ENCODE results near the gene ZYG11A. TPM values are rescaled to one million over a fixed set of nuclear protein-coding genes. Genes with fewer than 3 reads are reported as not detected.

Gene ZYG11A
- total RNA-seq, 4 donors from 2014 or later, result not detected

DNA sequence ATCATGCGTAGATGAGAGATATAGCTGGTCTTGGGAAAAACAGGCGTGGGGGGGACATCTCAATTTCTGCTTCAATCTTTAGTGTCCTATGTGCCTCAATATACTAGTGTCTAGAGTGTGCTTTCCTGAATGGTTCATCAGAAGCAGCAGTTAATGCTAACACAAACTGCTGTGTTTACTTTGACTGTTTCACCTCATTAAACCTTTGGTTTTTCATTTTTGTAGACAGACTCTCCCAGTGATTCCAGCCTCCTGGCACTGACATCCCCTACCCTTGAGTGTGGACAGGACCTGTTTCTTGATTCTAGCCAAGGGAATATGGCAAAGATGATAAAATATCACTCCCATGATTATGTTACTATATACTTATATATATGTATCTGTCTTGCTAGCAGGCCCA, 37.6 kb downstream of the ZYG11A start:
- H3K4me3 ChIP-seq, result no peak overlapping the region
- DNase-seq, result no peak
- no peaks in the 10 kb centered on the region for H3K4me1 ChIP-seq
- no peaks in the 10 kb centered on the region for H3K36me3 ChIP-seq
- no peak for TF ChIP-seq POLR2A (IDR thresholded peaks at IDR 0.05)
- TF ChIP-seq, protein P1, sequence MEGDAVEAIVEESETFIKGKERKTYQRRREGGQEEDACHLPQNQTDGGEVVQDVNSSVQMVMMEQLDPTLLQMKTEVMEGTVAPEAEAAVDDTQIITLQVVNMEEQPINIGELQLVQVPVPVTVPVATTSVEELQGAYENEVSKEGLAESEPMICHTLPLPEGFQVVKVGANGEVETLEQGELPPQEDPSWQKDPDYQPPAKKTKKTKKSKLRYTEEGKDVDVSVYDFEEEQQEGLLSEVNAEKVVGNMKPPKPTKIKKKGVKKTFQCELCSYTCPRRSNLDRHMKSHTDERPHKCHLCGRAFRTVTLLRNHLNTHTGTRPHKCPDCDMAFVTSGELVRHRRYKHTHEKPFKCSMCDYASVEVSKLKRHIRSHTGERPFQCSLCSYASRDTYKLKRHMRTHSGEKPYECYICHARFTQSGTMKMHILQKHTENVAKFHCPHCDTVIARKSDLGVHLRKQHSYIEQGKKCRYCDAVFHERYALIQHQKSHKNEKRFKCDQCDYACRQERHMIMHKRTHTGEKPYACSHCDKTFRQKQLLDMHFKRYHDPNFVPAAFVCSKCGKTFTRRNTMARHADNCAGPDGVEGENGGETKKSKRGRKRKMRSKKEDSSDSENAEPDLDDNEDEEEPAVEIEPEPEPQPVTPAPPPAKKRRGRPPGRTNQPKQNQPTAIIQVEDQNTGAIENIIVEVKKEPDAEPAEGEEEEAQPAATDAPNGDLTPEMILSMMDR (IDR thresholded peaks at IDR 0.05), result no peak
- H3K27me3 ChIP-seq, result no peaks in the 10 kb centered on the region
- H3K27ac ChIP-seq, result no peak overlapping the region
- H3K9me3 ChIP-seq, result no peaks in the 10 kb centered on the region

DNA sequence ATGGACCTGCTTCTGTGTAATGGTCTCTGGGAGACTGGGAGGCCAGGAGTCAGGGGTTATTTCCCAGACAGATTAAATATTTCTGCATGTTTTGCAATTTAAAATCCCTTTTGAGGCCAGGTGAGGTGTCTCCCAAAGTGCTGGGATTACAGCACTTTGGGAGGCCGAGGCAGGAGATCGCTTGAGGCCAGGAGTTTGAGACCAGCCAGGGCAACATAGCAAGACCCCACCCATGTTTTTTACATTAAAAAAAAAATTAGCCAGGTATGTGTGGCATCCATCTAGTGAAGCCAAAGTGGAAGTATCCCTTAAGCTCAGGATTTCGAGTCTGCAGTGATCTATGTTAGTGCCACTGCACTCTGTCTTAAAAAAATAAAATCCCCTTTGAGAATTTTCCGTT, 44.9 kb downstream of the ZYG11A start:
- Histone ChIP-seq H3K9me3 (no peaks in the 10 kb centered on the region), H3K27me3 (no peaks in the 10 kb centered on the region), H3K36me3 (no peaks in the 10 kb centered on the region), H3K4me1 (no peaks in the 10 kb centered on the region), H3K27ac (no peak overlapping the region), H3K4me3 (no peak overlapping the region)
- TF ChIP-seq, protein P1 (IDR thresholded peaks at IDR 0.05), result no peak
- TF ChIP-seq POLR2A (IDR thresholded peaks at IDR 0.05), result no peak
- no peak for DNase-seq

DNA sequence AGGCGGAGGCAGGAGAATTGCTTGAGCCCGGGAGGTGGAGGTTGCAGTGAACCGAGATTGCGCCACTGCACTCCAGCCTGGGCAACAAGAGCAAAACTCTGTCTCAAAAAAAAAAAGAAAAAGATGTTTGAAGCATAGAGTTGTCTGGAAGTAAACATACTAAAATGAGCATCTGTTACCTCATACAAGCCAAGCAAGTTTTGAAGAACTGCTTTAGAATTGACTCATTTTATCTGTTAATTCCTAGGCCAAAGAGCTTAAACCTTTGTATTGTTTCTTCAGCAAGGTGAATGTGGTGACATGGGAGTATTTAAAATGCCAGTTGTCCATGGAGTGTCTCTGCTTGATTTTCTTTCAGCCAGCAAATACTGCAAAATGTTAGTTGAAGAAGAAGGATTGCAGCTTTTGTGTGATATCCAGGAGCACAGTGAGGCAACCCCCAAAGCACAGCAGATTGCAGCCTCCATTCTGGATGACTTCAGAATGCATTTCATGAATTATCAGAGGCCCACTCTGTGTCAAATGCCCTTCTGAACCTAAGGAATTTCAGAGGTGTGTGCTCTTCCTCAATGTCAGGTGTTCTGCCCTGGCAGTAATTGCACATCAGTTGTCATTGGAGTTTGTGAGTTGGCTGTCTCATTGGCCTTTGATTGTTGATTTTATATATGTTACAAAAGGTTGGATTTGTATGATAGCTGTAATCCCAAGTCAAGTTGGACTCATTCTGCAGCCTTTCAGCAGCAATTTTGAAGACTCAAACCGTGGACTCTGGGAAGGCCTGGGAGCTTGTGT, 50.1 kb downstream of the ZYG11A start:
- H3K4me3 ChIP-seq, result no peak overlapping the region
- no peaks in the 10 kb centered on the region for H3K9me3 ChIP-seq
- no peaks in the 10 kb centered on the region for H3K36me3 ChIP-seq
- H3K27ac ChIP-seq, result no peak overlapping the region
- no peak for DNase-seq
- no peaks in the 10 kb centered on the region for H3K4me1 ChIP-seq
- no peaks in the 10 kb centered on the region for H3K27me3 ChIP-seq
- no peak for TF ChIP-seq POLR2A (IDR thresholded peaks at IDR 0.05)
- TF ChIP-seq, protein P1 (IDR thresholded peaks at IDR 0.05), result no peak

DNA sequence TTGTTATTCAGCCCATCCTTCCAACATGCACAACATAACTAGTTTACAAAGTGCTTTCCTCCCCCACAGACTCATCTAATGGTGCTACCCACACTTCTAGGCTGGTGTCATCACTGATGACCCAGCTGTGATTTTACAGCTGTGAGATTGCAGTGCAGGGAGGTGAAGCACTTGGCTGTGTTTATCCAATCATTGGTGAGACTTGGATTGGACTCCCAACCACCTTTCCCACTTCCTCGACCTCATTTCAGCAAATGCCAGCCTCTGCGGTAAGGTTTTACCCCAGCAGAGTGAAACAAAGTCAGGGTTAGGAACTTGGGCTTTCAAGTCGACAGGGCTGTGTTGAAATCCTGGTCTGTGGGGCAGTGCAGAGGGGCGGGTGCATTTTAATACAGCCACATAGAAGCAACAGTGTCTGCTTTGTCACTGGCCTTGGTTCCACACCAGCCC, 56.9 kb downstream of the ZYG11A start:
- Histone ChIP-seq H3K9me3 (no peaks in the 10 kb centered on the region), H3K27ac (no peak overlapping the region), H3K4me1 (no peaks in the 10 kb centered on the region), H3K36me3 (no peaks in the 10 kb centered on the region), H3K27me3 (no peaks in the 10 kb centered on the region), H3K4me3 (no peak overlapping the region)
- DNase-seq, result no peak
- TF ChIP-seq, protein P1 (IDR thresholded peaks at IDR 0.05), result no peak
- no peak for TF ChIP-seq POLR2A (IDR thresholded peaks at IDR 0.05)

DNA sequence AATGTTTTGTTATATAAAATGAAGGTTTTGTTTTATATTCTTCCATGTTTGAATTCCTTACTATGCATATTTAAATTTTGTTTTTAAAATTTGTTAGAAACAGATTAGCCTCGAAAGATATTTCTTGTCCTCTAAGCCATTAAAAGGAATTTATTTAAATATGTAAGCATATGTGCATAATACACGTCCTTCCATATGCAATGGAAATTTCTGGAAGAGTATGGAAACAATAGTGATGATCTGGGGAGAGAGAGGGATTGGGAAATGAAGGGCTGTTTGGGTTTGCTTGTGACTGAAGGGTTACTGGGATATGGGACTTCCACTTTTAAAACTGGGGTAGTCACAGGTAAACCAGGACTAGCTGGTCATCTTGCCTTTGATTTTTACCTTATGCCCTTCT, 57.8 kb downstream of the ZYG11A start:
- DNase-seq, result no peak
- no peaks in the 10 kb centered on the region for H3K36me3 ChIP-seq
- no peaks in the 10 kb centered on the region for H3K4me1 ChIP-seq
- H3K9me3 ChIP-seq, result no peaks in the 10 kb centered on the region
- TF ChIP-seq POLR2A (IDR thresholded peaks at IDR 0.05), result no peak
- TF ChIP-seq, protein P1 (IDR thresholded peaks at IDR 0.05), result no peak
- no peak overlapping the region for H3K27ac ChIP-seq
- no peak overlapping the region for H3K4me3 ChIP-seq
- no peaks in the 10 kb centered on the region for H3K27me3 ChIP-seq
